GM21515 (cell line): ENCODE data around the gene KDM8.

Experiments used
- ATAC-seq: cut with Tn5 transposase; IDR thresholded peaks from one replicate; pipeline ENCODE4 v1.9.1; 2021; ENCODE audit not compliant: unreplicated experiment

KDM8 gene

DNA sequence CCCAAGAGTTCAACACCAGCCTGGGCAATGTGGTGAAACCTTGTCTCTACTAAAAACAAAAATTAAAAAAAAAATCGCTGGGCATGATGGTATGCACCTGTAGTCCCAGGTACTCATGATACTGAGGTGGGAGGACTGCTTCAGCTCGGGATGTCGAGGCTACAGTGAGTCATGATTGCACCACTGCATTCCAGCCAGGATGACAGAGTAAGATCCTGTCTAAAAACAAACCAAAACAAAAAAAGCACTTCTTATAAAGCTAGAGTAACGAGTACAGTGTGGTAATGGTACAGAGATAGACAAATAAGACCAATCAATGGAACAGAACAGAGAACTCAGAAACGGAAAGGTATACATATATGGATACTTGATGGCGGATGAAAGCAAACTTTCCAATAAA lies 60.8 kb downstream of the KDM8 start:
- no peak for ATAC-seq

DNA sequence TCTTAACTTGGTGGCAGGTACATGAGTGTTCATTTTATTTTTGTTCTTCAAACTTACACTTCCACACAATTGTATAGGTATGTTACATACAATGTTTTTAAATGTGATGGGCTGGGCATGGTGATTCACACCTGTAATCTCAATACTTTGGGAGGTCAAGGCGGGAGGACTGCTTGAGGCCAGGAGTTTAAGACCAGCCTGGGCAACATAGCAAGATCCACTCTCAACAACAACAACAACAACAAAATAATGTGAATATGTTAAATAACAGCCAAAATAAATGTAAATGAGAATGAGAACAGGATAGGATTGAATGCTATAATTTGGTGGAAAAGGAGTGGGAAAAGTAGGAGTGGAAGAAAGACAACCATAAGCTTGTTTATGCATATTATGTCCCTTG lies 62.7 kb downstream of the KDM8 start:
- no peak for ATAC-seq

DNA sequence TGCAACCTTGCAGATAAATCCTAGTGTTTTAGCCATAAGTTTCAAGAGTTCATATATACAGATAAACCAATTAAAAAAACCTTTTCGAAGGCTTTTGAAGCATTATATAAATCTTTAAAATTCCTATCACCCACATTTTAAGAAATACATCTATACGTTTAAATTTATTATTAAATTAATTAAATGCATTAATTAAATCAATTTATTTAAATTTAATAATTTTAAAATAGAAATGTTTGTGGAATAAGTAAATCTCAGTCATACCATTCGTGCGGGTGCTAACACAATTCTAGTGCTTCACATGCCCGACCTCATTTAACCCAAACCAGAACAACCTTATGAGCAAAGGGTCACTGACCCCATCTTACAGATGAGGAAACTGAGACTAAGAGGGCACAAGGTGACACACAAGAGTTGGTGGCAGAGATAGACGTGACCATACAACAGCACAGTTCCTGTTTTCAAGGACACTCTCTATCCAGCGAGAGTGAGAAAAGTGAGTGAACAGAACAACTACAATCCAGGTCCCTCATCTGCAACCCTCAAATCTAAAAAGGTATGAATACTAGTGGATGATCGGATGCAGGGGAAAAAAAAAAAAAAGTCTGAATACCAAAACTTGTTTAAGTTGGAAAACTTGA lies 63.8 kb downstream of the KDM8 start:
- ATAC-seq = no peak

DNA sequence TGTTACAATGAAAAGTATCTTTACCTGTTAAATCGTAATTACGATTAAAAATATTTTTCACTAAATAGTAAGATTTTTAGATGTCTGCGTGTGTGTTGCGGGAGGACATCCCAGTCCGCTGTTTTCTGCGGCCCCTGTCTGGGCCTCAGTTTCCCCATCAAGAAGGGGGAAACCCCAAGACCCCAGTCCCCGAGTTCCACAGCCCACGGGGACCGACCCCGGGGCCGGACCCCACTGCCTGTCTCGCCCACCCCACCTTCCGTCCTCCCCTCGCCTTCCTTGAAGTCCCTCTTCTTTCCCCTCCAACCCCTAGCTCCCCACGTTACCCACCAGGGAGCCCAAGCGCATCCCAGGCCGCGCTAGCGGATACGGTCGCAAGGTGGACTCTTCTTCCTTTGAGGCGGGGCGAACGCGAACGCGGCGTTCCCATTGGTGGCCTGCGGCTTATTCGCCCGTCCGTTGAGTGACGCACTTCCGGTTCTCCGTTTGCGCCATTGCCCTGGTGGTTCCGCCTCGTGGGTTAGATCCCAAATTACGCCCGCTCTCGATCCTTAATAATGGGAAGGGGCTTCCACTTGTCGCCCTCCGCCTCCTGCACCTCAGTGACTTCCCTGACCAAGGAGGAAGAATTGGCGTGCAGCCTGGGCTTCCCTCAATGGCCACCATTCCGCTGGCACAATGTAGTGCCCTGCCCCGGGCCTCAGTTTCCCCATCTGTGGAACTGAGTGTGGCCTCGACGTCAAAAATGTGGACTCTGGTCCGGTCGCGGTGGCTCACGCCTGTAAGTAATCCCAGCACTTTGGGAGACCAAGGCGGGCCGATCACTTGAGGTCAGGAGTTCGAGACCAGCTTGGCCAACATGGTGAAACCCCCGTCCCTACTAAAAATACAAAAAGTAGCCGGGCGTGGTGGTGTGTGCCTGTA lies 65.3 kb downstream of the KDM8 start, which contains the start of gene NSMCE1:
Gene NSMCE1 (minus strand): TSS at position 397 of the 924 bp plus-strand sequence. CDS start 11,202 bp downstream, outside the sequence.
- peak; percentile 95 for ATAC-seq

DNA sequence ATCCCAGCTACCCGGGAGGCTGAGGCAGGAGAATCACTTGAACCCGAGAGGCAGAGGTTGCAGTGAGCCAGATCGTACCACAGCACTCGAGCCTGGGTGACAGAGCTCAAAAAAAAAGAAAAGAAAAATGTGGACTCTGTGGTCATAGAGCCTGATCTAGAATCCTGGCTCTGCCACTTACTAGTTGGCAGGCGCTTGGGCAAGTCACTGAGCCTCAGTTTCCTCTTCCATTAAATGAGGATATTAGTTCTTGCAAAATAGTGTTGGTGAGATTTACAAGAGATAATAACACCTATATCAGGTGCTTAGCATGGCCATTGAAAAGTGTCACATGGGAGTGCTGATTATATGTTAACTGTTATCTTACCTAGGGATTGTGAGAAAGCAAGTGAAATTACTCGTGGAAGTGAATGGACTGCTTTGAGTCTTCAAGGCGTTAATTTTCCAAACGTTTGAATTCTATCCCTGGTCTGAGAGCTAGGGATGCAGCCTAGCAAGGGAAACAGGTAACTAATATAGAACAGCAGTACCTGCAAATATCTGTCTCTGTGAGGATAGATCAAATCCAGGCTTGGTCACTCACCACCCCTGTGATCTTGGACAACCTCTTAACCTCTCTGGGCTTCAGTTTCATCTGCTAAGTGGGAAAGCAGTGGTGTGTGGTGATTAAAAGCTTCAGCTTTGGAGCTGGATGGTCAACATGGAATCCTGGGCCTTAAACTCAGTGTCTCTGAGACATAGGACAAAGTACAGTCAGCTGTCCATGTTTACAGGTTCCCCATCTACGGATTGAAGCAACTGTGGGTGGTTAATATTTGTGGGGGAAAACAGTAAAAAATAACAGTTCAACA lies 66.2 kb downstream of the KDM8 start:
- no peak for ATAC-seq

DNA sequence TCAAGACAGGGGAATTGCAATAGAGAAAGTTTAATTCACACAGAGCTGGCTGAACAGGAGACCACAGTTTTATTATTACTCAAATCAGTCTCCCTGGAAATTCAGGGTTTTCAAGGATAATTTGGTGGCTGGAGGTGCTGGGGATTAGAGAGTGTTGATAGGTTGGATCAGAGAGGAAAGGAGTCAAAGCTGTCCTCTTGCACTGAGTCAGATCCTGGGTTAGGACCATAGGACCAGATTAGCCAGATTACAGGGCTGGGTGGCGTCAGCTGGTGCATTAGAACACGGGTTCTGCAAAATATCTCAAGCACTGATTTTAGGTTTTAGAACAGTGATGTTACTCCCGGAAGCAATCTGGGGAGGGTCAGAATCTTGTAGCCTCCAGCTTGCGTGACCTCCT lies 67.0 kb downstream of the KDM8 start:
- ATAC-seq = no peak
